GM12892 (cell line): ENCODE data around the gene PPFIA3.

ENCODE experiments used
- POLR2A ChIP-seq: IDR thresholded peaks from 2 replicates; pipeline ENCODE4 v1.6.1; 2011; ENCODE audit warnings: low read depth, low read length, control low read depth
- POLR2AphosphoS5 ChIP-seq: IDR thresholded peaks from 2 replicates; pipeline ENCODE4 v1.6.1; 2011; ENCODE audit warnings: low read depth, low read length, control low read depth

DNA sequence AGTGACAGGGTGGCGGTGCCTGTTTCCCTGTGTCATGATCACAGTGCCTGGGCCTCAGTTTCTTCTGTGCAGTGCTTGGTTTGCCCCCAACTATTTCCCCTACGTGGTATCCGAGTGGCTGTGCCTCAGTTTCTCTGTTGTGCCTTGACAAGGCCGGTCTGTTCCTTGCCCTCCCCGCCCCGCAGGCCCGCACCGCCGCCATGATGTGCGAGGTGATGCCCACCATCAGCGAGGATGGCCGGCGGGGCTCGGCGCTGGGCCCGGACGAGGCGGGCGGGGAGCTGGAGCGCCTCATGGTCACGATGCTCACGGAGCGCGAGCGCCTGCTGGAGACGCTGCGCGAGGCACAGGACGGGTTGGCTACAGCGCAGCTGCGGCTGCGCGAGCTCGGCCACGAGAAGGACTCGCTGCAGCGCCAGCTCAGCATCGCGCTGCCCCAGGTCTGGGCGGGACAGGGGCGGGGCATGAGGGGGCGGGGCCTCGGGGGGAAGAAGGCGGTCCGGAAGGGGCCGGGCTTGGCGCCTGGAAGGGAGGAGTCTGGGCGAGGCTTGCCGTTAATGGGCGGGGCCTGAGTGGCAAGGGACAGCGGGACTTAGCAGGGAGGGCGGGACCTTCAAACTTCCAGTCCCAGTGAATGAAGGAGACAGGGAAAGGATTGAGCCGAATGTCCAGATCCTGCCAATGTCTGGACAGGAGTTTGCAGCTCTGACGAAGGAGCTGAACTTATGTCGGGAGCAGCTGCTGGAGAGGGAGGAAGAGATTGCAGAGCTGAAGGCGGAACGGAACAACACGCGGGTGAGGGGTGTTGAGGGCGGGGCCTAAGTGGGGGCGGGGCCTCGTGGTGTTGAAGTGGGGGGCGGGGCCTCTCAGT is 8.6 kb downstream of the PPFIA3 start:
- TF ChIP-seq POLR2AphosphoS5 (no peak), POLR2A (no peak)
